Hematopoietic multipotent progenitor cell treated with erythropoietin and hydrocortisone succinate and interleukin-3 and kit ligand, for 8 days (in vitro differentiated cells): ENCODE data around the gene SLC66A2.
"Not testable (repeated sequence)": the region's sequence is repeated elsewhere in the genome, so short reads cannot be mapped to it uniquely, and the experiment has no call there.

Experiments
- DNase-seq: peaks from one replicate; pipeline ENCODE4 v3.0.0-alpha.2; 2015

The SLC66A2 gene

GRCh38 chr18:79951545-79952455, at the start of gene SLC66A2:
TSS of gene SLC66A2 (minus strand) at chr18:79951653. CDS start at chr18:79950926, 727 bp downstream.
- peak; percentile 84 for DNase-seq

DNA sequence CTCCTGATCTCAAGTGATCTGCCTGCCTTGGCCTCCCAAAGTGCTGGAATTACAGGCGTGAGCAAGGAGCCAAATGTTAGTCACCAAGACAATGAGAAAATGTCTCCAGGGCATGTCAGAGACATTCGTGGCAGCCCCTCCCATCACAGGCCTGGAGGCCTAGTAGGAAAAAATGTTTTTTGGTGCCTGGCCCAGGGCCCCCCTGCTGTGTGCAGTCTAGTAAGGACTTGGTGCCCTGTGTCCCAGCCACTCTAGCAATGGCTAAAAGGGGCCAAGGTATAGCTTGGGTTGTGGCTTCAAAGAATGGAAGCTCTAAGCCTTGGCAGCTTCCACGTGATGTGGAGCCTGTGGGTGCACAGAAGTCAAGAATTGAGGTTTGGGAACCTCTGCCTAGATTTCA, 49.4 kb upstream of the SLC66A2 start:
- no peak for DNase-seq

- not testable (repeated sequence) for DNase-seq
Measured at GRCh38 chr18:79999701-80000100, 48.2 kb upstream of the SLC66A2 start.

DNA sequence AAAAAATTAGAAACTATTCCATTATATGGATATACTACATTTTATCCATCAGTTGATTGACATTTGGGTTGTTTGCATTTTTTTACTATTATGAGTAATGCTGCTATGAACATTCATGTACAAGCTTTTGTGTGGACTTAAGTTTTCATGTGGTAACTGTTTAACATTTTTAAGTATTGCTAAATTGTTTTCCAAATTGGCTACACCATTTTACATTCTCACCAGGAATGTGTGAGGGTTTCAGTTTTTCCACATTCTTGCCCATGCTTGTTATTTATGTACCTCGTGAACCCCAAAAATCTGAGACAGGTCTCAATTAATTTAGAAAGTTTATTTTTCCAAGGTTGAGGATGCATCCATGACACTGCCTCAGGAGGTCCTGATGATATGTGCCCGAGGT, 40.0 kb upstream of the SLC66A2 start:
- DNase-seq: no peak

DNA sequence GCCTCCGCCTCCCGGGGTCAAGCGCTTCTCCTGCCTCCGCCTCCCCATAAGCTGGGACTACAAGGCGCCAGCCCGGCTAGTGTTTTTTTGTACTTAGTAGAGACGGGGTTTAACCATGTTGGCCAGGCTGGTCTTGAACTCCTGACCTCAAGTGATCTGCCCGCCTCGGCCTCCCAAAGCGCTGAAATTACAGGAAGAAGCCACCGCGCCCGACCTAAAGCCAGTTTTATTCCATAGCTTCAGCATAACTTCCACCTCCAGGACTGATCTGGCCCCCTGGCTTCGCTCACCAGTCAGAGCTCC, 37.7 kb upstream of the SLC66A2 start:
- DNase-seq: peak; percentile 29

- peak; percentile 85 for DNase-seq
Measured at GRCh38 chr18:79988451-79989194, 37.2 kb upstream of the SLC66A2 start, which contains the start of gene TXNL4A. TSS of gene TXNL4A (minus strand) at chr18:79988563. CDS start at chr18:79988392, 171 bp downstream.

DNA sequence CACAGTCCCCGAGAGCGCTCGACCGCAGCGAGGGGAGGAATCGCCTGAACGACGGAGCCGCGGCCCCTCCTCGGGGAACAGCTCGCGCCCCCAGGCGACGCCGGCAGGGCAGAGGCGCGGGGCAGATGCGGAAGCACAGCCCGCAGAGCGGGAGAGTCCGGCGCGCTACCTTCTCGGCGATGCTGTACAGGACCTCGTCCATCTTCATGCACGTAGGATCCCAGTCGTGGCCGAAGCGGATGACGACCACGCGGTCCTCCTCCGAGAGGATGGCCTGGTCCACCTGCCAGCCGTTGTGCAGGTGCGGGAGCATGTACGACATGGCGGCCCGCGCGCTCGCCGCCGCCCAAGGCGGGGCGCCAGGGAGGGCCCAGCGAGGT, 36.6 kb upstream of the SLC66A2 start:
- peak; percentile 60 for DNase-seq

DNA sequence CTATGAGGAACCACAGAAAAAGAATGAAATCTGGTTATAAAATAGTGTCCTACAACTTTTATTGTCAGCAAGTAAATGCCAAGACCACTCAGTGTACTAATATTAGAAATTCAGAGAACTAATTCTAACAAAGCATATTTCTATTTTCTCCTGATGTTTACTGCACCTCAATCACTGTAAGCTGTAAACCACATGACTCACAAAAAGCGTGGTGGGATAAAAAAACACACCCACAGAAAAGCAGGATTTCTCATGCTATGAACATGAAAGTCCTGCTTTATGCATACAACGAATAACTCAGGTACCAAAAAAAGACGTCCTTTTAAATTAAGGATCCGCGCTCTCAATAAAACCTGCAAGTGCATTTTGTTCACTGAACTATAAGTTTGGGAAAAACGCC, 36.1 kb upstream of the SLC66A2 start:
- DNase-seq: no peak

DNA sequence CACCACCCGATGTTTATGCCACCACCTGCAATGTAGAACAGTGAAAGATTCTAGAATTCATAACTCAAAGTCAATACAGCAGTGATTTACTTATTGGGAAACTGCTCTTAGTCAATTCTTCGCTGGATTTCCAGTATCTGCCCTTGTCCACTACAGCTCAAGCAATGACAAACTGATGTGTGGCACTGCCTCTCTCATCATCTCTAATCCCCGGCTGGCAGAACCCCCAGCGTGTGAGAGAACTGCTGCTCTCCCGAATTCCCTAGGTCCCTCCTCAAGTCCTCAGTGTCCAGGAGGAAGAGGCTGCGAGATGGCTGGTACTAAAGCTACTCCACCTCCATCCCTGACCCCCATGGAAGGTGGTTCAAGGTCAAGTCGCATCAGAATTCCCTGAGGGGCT, 35.3 kb upstream of the SLC66A2 start:
- no peak for DNase-seq

DNA sequence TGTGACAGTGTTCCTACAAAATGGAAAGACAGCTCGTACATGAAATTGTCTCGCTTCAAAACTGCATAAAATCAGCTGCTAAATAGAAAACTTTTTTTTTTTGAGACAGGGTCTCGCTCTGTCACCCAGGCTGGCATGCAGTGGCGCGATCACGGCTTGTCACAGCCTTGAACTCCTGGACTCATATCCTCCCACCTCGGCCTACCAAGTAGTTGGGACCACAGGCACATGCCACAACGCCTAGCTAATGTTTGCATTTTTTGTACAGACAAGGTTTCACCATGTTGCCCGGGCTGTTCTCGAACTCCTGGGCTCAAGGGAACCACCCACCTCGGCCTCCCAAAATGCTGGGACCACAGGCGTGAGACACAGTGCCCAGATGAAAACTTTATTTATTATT, 33.7 kb upstream of the SLC66A2 start:
- no peak for DNase-seq

- DNase-seq: no peak
Measured at GRCh38 chr18:79983793-79984192, 32.3 kb upstream of the SLC66A2 start.

DNA sequence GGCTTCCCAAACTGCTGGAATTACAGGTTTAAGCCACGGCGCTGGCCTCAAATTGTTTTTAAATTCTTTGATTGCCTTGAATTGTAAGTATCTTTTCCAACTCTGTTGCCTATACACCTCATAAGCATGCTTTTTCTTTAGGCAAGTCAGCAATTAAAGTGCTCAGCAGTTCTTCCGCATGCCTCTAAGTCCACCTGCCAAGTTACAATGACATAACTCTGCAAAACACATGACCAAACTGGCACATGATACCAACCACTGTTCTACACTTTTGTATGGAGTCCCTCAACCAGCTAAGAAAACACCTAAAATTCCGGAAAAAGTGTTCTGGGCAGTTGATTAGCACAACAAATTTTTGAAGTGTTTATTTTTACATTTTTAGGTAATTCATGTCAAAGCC, 31.8 kb upstream of the SLC66A2 start:
- DNase-seq: no peak

- DNase-seq: peak; percentile 65
Measured at GRCh38 chr18:79982736-79983135, 31.3 kb upstream of the SLC66A2 start.

GRCh38 chr18:79980585-79980984, 29.1 kb upstream of the SLC66A2 start:
- no peak for DNase-seq

DNA sequence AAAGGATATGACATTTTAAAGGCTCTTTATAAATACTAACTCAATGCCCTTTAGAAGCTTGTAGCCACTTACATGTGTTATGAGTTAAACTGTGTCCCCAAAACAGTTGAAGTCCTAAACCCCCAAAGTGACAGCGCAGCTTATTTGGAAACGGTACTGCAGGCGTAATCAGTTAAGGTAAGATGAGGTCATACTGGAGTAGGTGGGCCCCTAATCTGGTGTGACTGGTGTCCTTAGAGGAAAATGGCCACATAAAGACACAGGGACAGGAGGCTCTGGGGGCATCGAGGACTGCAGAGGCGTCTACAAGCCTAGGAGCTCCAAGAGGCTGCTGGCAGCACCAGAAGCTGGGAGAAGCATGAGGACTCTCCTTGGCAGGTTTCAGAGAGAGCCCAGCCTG, 28.4 kb upstream of the SLC66A2 start:
- no peak for DNase-seq

- DNase-seq: peak; percentile 79
Measured at GRCh38 chr18:79975985-79976680, 24.7 kb upstream of the SLC66A2 start.

DNA sequence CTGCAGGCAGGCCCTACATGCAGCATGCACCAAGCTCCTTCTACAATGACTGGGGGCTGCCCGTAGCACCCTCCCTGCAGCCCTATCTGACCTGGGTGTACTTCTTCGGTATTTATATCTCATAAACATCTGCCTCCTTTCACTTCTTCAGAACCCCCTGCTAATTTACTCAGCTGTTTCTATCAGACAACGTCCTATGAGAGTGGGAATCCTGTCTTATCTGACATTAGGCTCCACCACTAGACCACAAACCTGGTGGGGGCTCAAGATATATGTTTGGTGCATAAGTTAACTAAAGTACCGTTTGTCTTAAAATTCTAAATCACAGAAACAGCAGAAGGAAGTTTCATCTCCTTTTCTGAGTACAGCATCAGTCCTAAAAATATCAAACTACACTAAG, 23.6 kb upstream of the SLC66A2 start:
- DNase-seq: peak; percentile 97

DNA sequence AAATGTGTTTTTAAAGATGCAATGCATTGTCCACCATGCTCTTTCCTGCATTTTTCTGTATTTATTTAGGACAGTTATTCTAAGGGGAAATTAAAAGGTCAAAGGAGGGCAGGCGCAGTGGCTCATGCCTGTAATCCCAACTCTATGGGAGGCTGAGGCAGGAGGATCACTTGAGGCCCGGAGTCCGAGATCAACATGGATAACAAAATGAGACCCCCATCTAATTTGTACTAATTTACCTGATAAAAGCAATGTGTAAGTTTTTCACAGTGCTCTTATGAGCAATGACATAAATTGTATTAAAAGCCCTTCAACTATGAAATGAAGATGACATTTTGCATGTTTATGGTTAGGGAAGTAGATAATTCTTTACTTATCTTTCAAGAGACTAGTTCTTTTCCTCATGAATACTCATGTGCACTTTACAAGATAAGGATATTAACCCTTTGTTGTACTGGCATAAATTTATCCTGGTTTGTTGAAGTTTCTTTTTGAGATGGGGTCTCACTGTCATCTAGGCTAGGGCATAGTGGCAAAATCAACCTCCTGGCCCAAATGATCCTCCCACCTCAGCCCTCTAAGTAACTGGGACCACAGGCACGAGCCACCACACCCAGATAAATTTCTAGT, 22.7 kb upstream of the SLC66A2 start:
- peak; percentile 47 for DNase-seq

DNA sequence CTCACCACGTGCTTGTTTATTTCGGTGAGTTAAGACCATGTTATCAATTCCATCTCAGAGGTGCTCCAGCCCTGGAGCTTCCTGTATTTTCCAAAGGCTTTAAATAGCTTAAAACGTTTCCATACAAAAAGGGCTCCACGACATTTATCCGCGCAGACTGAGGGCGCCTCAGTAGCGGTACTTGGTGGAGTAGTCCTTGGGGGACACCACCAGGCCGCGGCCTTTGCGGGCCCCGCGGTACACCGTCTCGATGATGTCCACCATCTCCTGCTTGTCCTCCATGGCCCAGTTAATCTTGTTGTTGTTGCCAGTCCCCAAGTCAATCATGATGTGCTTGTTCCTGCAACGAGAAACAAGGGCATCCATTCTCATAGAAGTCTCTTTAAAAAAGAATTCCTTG, 22.1 kb upstream of the SLC66A2 start:
- no peak for DNase-seq

- DNase-seq: no peak
Measured at GRCh38 chr18:79972720-79973119, 21.3 kb upstream of the SLC66A2 start.

GRCh38 chr18:79971986-79972385, 20.5 kb upstream of the SLC66A2 start:
- DNase-seq: no peak

DNA sequence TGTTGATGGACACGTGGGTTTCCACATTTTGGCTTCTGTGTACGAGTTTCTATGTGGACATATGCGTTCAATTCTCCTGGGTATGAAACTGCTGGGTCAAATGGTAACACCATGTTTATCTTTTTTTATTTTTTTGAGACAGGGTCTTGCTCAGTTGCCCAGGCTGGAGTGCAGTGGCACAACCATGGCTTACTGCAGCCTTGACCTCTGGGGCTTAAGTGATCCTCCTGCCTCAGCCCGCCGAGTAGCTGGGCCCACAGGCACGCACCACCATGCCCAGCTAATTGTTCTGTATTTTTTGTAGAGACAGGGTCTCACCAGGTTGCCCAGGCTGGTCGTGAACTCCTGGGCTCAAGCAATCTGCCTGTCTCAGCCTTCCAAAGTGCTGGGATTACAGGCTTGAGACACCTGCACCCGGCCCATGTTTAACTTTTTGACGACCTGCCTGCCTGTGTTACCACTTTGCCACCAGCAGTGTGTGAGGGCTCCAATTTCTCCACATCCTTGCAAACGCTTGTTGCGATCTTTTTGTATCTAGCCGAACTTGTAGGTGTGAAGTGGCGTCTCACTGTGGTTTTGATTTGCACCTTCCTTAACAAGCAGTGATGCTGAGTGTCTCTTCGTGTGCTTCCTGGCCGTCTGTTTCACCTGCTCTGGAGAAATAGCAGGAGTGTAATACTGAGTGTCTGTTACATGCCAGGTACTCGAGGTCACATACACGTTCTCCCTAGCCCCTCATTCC, 19.9 kb upstream of the SLC66A2 start:
- no peak for DNase-seq
